Stimulated activated CD8-positive, alpha-beta memory T cell treated with anti-CD3 and anti-CD28 coated beads, Interleukin-2, amount 100 ng/mL, for 48 hours (primary cell): ENCODE results near the gene STEAP1B.
A peak's percentile ranks its signal among the peaks of the same experiment; 100 is the strongest.
"Not testable (repeated sequence)": the region's sequence is repeated elsewhere in the genome, so short reads cannot be mapped to it uniquely, and the experiment has no call there.

ENCODE experiments used
- DNase-seq, 2 donors: peaks; one replicate each; pipeline ENCODE4 v3.0.0-alpha.2; 2020; ENCODE audit warnings: low read depth in 2 of 2

The STEAP1B gene

DNA sequence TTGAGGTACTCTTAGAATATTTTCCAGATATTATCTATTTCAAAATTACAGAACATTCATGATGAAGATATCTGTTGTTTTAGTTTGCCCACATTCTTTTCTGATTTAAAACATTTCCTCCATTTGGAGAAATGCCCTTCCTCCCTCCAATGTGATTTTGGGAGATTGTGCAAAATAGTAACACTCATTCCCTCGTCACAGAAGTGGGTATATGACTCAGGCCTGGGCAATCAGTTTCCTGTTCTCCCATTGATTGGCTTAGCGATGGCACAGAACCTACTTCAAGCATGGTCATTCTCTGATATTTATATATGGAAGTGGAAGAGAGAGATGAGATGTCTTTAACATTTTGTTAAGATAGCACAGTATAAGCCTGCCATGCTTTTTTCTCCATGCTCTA, 3.1 kb downstream of the STEAP1B start:
- not testable (repeated sequence) for DNase-seq

DNA sequence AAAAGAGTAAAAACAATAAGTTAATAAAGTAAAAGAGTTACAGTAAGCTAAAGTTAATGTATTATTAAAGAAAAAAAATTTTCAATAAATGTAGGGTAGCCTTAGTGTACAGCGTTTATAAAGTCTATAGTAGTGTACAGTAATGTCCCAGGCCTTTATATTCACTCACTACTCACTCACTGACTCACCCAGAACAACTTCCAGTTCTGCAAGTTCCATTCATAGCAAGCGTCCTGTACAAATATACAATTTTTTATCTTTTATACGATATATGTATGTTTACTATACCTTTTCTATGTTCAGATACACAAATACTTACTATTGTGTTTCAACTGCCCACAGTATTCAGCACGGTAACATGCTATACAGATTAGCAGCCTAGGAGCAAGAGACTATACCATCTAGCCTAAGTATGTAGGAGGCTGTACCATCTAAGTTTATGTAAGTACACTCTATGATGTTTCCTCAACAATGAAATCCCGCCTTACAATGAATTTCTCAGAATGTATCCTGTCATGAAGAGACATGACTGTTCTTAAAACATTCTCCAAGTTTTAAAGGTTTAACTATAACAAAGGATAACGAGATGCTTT, 3.6 kb downstream of the STEAP1B start:
- not testable (repeated sequence) for DNase-seq

DNA sequence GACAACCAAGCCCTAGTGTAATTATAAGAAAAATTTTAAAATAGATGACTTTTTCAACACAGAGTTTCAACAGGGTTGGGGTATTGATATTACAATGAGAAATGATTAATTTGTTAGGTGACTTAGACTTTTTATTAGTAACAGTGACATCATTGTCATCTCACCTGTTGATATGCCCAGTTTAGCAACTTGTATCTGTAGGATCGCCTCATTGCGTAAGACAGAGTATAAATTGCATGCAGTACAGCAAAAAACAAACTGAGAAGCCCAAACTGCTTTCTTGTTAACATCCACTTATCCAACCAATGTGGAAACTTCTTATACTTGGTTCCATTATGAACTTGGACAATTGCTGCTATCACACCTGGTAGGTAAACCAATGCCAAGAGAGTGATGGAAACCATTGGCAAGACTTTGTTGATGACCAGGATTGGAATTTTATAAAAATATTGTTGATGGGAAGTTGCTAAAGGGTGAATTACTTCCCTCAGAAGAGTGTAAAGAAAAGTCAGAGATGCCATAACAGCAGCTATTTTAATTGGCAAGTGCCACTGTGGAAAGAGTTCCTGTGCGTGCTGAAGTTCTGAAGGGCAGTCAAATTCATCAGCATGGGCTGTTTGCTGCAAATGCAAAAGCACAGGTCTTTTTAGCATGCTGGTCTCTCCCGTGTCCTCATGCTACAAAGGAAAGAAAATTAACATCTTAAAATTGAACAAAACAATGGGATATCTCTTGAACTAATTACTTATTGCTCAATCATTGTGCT, 6.6 kb downstream of the STEAP1B start:
- not testable (repeated sequence) for DNase-seq

DNA sequence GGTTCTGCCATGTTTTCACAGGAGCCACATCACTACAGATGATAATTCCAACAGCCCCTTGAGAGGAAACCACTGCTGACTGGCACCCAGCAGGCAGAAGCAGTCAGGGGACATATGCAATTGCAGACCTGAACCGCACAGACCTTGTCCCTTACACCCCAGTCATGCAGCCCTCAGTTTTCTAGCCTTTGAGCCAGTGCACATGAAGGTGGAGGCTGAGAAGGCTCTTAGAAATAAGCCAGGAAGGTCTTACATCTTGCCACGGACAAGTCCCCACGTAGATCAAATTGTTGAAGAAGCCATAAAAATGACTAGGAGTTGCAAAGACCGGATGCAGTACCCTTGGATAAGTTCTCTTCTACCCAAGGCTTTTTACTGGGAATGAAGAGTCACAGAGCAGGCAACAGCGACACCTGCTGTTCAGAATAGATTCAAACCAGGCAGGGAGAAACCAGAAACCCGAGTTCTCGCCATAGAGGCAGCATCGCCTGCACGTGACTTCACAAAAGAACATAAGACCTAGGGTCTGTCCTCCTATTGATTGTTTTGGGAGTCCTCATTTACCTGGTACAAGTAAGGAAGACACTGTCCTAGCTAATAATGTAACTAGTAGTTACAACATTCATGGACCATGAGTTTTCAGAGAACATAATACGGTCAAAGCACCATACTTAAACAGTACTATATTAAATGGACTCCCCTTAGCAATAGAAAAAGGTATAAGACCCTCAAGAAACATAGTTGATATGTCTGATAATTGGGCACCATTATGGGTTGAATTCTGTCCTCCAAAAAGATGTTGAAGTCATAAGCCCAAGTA, 11.1 kb downstream of the STEAP1B start:
- peak; percentile 27 to 30 for DNase-seq

DNA sequence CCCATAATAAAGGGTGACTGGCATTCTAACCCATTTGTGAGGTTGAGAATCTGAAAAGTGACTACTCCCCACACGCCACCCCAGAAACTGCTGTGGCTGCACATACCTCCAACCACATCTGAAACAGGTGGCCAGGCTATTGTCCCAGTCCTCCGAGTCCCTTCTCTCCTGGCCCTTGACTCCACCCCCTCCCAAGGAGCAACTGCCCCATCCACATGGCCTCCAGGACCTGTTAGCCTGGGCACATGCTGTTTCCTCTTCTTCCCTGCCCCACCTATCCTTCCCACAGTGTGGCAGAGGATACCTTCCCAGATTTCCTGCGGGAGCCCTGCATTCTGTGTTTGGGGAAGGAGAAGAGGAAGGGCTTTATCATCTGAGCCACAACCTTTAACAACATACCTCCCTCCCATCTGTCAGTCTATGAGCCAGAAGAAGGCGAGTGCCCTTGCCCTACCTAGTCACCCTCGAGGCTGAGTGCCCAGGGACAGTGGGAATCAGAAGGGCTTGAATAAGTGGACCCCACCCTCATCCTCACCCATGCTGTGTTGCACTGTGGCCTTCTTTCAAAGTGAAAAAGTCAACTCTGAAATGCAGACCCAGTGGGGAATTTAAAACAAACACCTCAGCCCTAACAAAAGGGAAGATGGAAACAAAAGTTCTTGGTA, 11.9 kb downstream of the STEAP1B start:
- DNase-seq = no peak

DNA sequence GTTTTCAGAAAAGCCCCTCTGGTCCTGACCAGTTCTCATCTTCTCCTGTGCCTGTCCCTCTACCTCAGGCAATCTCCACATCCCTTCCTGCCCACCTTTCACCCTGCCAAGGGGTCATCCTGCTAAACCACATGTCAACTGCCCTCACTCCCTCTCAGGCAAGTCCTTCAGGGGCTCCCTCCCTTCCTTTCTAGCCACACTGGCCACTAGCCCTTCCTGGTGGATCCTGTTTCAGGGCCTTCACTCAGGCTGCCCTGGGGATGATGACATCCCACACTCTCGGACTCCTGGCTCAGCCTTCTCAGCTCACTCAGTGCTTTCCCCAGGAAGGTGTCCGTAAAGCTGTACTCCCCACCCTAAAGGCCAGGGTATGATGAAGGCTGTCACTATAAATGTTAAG, 13.4 kb downstream of the STEAP1B start:
- DNase-seq = no peak

DNA sequence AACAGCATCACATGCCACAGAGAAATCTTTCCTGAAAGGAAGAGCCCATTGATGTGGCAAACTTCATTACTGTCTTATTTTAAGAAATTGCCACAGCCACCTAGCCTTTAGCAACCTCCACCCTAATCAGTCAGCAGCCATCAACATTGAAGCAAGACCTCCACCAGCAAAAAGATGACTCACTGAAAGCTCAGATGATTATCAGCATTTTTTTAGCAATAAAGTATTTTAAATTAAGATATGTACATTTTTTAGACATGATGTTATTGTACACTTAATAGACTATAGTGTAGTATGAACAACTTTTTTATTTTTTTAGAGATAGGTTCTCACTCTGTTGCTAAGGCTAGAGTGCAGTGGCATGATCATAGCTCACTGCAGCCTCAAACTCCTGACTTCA, 14.8 kb downstream of the STEAP1B start:
- DNase-seq = no peak

DNA sequence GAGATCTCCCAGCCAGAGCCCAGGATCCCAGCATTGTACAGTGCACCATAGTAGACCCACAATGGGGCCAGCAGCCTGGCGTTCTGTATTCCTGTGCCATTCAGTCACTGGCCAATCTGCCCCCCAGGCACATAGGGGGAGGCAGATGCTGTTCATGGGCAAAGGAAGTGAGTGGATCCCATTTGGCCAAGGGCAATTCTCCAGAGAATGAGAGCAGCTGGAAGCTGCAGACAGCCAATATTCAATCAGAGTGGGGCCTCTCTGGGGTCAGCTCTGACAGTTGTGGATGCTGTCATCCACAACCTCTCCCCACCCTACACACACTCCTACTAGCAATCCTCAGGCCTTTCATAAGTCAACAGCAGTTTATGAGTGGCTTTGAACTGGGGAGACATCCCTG, 17.5 kb downstream of the STEAP1B start:
- DNase-seq = no peak

DNA sequence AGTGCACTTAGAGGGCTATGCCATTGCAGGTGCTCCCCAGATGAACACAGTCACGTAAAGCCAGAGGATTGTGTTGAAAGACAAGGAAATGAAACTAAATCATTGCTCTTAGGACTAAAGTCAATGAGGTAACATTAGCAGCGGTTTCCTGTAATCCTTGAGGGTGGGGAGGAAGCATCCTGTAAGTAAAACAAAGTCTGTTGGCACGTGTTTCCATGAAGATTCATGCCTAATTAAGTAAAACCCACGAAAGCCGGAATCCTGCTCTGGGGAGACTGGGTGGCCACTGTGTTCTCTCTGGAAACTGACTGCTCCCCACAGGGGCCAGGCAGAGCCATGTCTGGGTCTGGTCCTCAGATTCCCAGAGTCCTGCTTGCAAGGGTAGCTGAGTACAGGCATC, 18.3 kb downstream of the STEAP1B start:
- DNase-seq = no peak

DNA sequence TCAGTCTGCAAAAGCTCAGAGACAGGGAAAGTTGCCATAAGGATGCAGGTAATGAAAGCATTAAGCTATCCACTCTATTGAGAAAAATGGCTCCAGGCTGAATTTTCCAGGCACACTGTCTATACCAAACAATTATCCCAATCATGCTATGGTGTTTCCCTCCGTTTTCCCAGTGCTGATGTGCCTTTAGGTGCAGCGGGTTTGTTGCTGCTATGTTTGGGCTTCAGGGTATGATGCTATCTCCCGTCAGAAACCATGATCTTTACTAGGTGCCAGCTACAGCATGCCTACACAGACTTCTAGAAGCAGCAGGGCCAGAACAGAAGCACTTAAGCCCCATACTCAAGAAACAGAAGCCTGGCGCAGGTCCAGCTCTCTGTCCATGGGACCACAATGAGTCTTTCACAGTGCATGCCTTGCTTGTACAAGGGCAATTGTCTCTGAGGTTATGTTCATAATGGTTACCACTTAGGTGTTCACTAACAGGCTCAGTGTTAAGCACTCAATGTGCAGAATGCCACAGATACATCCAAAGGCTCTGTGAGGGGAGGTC, 19.4 kb downstream of the STEAP1B start:
- no peak for DNase-seq

DNA sequence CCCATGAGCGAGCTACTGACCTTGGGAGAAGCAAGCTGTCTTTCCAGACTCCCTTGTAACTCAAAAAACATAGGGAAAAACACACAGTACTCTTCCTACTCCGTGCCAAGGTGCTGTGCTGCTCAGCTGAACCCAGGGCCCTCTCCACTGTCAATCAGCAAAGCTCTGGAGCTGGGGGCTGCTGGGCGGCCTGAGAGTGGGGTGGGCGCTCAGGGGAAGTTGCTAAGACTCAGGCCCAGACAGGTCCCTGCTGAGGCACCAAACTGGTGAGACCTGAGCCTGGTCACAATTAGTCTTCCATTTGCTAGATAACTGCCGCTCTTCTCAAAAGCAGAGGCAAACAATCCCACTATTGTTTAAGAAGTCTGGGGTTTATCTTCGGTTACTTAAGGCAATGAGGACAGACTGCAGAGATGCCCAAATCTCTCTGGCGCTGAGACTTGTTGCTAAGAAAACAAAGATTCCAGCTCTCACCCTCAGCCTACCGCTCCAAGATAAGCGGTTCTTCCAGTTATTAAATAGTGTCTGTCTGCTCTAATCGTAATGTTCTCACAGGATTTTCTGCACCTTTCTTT, 22.0 kb downstream of the STEAP1B start:
- no peak for DNase-seq

DNA sequence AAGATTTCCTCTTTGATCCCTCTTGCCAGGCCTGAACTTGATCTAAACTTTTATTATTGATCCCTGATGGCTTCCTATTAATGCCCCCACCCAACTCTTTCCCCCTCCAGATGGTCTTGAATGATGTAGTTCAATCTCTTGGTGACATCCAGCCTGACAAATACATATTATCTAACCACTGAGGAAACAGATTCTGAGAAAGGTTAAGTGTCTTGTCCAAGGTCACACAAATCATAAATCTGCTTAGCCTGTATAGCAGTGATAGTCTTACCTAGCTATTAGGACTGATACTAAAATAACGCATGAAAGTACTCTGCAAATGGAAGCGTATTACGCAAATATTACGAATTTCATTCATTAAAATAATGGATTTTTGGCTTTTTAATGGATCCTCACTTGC, 22.7 kb downstream of the STEAP1B start:
- no peak for DNase-seq

DNA sequence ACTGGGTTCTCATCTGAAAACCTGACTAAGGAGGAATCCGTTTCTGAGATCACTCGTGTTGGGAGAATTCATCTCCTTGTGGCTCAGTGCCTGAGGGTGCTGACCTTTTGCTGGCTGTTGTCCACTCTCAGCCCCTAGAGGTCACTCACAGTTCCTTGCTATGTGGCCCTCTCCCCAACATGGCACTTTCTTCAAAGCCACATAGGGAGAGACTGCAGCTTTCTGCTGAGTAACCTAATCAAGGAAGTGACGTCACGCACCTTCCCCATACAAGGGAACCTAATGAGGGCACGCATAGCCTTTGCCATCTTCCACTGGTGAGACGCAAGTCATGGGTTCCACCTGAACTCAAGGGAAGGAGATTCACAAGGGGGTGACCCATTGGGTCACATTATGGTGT, 23.2 kb downstream of the STEAP1B start:
- no peak for DNase-seq

DNA sequence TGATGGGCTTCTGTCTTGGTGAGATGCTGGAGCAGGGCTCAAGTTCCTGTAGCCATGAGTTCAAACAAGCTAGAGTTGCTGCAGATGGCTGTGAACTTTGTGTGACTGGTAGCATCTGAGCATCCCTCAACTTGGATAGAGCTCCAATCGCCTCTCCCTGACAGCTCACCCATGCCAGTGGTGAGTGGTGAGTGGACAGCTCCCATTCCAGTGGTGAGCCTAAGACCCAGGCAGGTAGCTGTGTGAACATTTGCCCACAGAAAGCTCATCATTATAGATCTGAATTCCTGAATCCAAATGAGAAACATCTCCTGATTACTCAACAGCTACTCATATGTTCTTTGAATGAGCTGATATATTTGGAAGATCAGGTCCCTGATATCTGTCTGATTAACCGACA, 25.3 kb downstream of the STEAP1B start:
- DNase-seq = no peak

DNA sequence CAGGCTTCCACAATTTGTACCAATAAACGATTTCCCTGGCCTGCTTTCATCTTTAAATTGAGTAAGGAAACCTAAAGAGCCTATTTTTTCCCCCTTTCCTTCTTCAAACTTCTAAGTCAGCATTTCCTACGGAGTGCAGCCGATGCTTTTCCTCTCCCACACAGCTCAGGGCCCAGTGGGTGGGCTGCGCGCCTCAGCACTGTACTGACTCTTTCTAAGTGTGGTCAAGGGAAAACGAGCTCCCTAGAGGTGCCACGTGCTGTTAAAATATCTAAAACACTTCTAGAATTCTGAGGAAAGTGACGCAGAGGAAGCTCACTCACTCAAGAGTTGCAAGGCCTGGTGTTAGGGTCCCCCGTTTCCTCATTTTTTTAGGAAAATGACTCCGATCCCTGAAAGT, 29.0 kb downstream of the STEAP1B start:
- DNase-seq = no peak

DNA sequence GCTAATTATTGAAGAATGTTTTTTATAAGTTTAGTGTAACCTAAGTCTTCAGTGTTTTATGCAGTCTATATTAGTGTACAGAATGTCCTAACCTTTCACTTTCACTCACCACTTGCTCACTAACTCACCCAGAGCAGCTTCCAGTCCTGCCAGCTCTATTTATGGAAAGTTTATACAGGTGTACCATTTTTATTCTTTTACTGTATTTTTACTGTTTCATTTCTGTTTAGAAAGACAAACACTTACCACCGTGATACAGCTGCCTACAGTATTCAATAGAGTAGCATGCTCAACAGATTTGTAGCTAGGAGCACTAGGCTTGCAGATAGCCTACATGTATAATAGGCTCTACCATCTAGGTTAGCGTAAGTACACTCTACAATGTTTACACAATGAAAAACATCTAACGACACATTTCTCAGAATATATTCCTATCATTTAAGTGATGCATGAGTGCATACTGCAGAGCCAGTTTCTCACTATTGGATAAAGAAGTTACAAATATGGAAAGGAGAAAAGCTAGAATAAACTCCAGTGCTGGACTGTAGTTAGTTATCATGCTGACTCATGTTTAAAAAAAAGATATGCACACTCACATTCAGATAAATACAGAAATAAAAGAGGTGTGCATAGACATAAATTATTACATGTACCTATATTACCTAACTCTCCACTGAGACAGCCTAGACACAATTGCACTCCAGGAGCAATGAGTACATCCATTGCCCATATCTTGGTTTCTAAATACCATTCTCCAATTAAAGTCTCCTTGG, 30.4 kb downstream of the STEAP1B start:
- DNase-seq = no peak

DNA sequence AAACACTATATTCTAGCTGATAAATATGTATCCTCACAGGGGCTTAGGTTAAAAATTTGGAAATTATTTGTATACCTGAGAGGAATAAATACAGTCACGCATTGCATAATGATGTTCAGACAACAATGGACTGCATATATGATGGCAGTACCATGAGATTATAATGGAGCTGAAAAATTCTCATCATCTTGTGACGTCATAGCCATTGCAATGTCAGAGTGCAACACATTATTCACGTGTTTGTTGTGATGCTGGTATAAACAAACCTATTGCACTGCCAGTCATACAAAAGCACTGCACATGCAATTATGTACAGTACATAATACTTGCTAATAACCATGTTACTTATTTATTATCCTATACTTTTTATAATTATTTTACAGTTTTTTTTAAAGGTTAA, 31.4 kb downstream of the STEAP1B start:
- DNase-seq = no peak

DNA sequence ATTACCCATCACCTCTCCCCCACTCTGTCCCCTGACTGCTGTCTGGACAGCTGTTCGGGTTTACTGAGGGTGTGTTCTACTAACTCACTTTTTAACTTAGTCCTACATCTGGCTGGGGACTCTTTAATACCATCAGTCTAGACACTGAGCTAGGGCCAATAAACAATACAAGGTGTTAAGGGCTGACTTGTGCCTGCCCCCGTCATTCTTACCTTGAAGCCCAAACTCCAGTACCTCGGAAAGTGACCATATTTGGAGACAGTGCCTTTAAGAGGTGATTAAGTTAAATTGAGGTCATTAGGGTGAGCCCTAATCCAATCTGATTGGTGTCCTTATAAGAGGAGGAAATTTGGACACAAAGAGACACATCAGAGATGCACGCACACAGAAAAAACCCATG, 35.7 kb downstream of the STEAP1B start:
- DNase-seq = no peak

DNA sequence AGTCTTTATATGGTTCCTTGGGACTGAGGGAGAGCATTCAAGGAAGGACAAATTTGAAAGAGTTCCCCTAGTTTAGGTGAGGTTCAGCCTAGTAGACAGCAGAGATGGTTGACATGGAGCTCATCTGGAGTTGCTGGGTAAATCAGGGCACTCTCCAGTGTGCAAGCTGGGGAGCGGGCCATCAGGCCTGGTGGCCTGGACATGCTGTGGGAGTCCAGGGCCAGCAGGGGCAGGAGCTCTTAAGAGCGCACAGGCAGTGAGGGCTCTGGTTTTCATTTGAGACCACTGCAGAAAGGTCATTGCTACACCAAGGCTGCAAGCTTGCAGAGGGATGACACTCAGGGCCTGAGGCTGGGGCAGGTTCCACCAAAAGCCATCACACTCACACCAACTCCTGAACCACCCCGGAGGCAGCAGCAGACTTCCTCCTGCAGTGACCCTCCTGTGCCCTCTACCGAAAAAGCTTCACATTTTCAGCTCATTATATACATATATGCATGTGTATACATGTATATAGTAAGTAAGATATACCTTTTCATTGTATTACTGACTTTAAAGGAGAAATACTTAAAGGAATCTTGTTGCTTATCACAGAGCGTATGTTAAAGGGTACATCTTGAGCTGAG, 39.5 kb downstream of the STEAP1B start:
- no peak for DNase-seq

DNA sequence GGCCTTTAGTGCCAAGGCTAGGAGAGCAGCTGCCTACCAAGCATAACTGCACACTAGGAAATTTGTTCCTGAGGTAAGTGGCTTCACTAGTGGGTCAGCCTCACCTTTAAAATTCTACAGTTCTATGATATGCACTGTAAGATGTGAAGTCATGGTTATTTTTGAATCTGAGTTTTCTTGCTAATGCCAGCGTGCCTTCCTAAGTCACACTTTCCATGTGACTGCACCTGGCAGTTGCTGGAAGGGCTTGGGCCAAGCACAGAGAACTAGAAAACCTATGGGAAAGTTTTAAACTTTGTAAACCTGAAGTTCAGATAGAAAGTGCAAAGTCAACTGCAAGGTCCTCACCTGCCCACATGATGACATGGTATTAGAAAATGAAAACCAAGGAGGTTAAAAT, 42.5 kb downstream of the STEAP1B start:
- no peak for DNase-seq
